Measurements from ENCODE around the gene CNPY1.

CNPY1 gene

DNA sequence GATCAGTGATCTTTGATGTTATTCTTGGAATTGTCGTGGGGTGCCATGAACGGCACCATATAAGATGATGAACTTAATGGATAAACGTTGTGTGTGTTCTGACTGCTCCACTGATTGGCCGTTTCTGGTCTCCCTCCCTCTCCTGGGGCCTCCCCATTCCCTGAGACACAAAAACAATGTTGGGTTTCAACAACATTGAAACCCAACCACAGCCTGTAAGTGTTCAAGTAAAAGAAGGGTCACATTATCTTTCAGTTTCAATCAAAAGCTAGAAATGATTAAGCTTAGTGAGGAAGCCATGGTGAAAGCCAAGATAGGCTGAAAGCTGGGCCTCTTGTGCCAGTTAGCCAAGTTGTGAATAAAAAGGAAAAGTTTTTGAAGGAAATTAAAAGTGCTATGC is 68.9 kb downstream of the CNPY1 start:
- POLR2A ChIA-PET: no interaction called here
- TF ChIP-seq, protein P1, sequence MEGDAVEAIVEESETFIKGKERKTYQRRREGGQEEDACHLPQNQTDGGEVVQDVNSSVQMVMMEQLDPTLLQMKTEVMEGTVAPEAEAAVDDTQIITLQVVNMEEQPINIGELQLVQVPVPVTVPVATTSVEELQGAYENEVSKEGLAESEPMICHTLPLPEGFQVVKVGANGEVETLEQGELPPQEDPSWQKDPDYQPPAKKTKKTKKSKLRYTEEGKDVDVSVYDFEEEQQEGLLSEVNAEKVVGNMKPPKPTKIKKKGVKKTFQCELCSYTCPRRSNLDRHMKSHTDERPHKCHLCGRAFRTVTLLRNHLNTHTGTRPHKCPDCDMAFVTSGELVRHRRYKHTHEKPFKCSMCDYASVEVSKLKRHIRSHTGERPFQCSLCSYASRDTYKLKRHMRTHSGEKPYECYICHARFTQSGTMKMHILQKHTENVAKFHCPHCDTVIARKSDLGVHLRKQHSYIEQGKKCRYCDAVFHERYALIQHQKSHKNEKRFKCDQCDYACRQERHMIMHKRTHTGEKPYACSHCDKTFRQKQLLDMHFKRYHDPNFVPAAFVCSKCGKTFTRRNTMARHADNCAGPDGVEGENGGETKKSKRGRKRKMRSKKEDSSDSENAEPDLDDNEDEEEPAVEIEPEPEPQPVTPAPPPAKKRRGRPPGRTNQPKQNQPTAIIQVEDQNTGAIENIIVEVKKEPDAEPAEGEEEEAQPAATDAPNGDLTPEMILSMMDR (IDR thresholded peaks at IDR 0.05; ENCODE audit: insufficient read depth, low read length, missing control alignments): no peak
- no peak overlapping the region for H3K4me3 ChIP-seq (ENCODE audit: low read depth, low read length)
- CTCF ChIA-PET: no interaction called here
- DNase-seq (ENCODE audit: low read depth, low spot score): no peak

DNA sequence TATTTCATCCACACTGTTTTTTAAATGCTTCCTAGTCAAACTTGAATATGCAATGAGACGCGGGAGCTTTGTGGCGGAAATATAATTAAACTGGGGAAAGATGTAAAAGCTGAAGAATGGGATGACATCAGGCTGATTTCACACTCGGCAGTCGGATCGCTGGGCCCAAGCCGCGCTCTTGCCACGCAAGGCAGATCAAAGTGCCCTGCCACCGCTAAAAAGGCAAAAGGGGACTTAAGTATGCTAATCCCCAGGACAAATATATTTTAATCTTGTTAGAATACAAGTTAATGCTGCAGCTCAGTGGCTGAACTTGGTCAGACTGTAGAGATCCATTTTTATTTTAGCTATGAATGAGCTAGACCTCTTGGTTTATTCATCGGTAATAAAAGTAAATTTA is 74.6 kb downstream of the CNPY1 start:
- no peak for DNase-seq (ENCODE audit: low read depth, low spot score)
- no peak overlapping the region for H3K4me3 ChIP-seq (ENCODE audit: low read depth, low read length)
- POLR2A ChIA-PET: no interaction called here
- TF ChIP-seq, protein P1 (IDR thresholded peaks at IDR 0.05; ENCODE audit: insufficient read depth, low read length, missing control alignments): no peak
- CTCF ChIA-PET: interaction anchor here (1.2 kb wide), 1 partner anchor 544 kb away, joined by 3 read pairs; no protein-coding TSS in a partner anchor

DNA sequence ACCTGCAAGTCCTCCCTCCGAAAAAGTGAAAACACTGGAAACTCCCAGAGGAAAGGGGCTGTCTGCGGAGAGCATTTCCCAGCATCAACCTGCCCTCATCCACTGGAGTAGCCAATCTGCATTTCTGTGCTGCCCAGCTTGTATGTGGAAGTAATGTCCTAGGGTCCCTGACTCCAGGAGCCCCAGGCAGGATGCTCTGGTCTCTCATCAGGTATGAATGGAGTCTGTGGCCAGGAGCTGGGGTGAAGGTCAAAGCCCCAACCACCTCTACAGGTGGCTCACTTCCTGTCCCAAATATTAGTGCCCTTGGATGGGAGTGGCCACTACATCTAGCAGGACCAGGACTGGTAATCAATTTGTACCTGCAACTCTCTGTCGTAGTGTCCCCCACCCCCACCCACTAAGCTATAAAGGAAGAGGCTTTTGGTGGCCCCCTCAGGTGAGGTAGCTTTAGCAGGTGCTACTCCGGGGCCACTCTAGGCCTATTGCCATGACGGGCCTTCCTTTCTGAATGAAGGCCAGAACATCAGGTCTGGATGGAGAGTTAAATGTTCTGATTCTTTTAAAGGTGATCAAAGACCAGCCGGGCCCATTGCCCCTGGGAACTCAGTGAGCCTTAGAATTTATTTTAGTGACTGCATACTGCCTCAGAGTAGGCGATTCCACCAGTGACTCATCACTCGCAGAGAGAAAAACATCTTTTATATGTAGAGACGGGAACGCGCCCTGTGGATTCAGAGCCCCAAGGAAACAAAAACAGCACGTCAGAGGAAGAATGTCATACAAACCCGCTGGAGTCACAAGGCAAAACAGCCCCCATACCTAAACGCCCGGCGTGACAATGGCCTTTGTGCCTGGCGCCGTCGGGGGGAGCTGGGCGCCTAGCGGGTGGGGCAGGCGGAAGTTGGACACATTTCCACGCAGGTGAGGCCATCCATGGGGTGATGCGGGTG is 75.4 kb downstream of the CNPY1 start:
- TF ChIP-seq, protein P1 (IDR thresholded peaks at IDR 0.05; ENCODE audit: insufficient read depth, low read length, missing control alignments): no peak
- ChIA-PET POLR2A (no interaction called here), CTCF (interaction anchor here (1.2 kb wide), 1 partner anchor 543 kb away, joined by 3 read pairs; no protein-coding TSS in a partner anchor)
- no peak overlapping the region for H3K4me3 ChIP-seq (ENCODE audit: low read depth, low read length)
- no peak for DNase-seq (ENCODE audit: low read depth, low spot score)

DNA sequence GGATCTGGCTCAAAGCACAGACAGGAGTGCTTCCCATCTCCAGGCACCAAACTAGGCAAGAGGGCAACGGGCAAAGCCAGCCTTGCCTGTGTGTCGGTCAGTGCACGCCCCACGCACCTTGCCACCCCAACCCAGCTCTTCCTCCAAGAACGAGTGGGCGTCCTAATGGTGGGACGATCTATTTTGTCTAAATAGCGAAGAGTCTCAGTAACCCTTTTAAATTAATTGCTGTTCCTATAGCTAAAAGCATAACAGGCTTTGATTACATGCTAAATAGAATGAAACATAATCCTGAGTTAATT is 76.2 kb downstream of the CNPY1 start:
- no peak for DNase-seq (ENCODE audit: low read depth, low spot score)
- CTCF ChIA-PET: no interaction called here

DNA sequence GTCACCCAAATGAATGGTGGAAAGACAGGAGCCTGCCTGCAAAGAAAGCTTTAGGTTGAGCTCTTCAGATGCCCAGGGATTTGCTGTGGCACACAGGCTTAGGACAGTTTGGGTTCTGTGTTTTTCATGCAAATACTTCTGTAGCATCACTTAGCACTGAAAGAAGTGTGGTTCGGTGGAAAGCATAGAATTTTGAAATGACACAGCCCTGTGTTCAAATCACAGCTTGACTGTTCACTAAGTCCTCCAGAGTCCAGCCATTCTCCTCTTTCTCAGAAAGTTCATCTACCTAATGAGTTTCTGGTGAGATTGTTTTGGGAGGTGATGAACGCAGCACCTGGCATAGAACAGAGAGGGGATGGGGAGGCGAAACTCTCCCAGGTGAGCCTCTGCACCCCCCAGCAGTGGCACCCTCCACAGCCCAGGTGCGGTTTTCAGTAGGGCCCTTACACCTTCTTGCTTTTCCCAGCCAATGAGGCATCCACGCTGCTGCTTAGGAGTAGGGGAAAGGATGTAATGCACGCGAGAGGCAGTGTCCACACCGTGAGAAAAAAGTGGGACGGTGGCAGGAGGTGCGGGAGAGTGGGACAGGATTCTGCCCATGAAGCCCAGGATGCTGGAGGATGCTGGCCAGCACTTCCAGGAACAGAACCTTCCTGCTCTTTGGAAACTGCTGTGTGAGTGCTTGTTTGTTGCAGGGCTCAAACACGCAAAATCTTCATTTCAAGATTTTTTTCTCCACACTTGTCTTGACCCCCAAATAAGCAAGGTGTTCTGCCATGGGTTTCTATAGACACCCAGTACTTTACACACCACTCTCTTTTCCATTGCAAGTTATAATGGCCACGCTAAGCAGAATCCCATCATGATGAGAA is 76.8 kb downstream of the CNPY1 start:
- ChIA-PET POLR2A (no interaction called here), CTCF (no interaction called here)
- no peak for DNase-seq (ENCODE audit: low read depth, low spot score)
- TF ChIP-seq, protein P1 (IDR thresholded peaks at IDR 0.05; ENCODE audit: insufficient read depth, low read length, missing control alignments): no peak
- no peak overlapping the region for H3K4me3 ChIP-seq (ENCODE audit: low read depth, low read length)

More for the DNA sequence above, 76.2 kb downstream of the CNPY1 start:
- POLR2A ChIA-PET: no interaction called here
- no peak overlapping the region for H3K4me3 ChIP-seq (ENCODE audit: low read depth, low read length)
- TF ChIP-seq, protein P1 (IDR thresholded peaks at IDR 0.05; ENCODE audit: insufficient read depth, low read length, missing control alignments): no peak

DNA sequence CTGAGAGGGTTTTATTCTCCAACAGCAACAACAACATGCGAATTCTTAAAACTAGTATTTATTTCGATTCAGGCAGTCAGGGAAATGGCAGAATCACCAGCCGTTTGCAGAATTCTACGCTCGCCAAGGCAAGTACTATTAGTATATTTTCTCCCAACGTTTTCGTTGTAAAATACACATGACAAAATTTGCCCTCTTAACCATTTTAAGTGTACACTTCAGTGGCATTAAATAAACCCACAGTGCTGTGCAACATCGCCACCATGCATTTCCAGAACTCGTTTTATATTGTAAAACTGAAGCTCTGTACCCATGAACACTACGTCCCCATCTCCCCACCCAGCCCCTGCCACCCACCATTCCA is 77.6 kb downstream of the CNPY1 start:
- ChIA-PET POLR2A (no interaction called here), CTCF (no interaction called here)
- TF ChIP-seq, protein P1 (IDR thresholded peaks at IDR 0.05; ENCODE audit: insufficient read depth, low read length, missing control alignments): no peak
- H3K4me3 ChIP-seq (ENCODE audit: low read depth, low read length): no peak overlapping the region
- no peak for DNase-seq (ENCODE audit: low read depth, low spot score)
